HEK293T (cell line): ENCODE data around the gene ADGRB3.

Experiments
- CTCF ChIA-PET: fragments of 350-600 bp; formaldehyde crosslinking; extraction: SDS; loops from one replicate; lab custom pipeline; 2021; ENCODE audit warnings: antibody characterized with exemption, inconsistent platforms; lab: Yijun Ruan, JAX
- POLR2A ChIA-PET: fragments of 350-600 bp; formaldehyde crosslinking; extraction: SDS; loops from one replicate; lab custom pipeline; 2020; ENCODE audit warnings: antibody characterized with exemption, inconsistent platforms; lab: Yijun Ruan, JAX
- DNase-seq: peaks from one replicate; pipeline ENCODE4 v3.0.0; 2012; ENCODE audit warnings: mixed read lengths; ENCODE audit errors: extremely low spot score
- ARNT ChIP-seq: fragments of 450-650 bp; IDR thresholded peaks from 2 replicates; pipeline ENCODE4 v1.6.1; 2017; ENCODE audit warnings: mild to moderate bottlenecking
- BHLHE40 ChIP-seq: fragments of 450-650 bp; IDR thresholded peaks from 2 replicates; pipeline ENCODE4 v1.6.1; 2016; ENCODE audit warnings: mild to moderate bottlenecking, moderate library complexity, borderline replicate concordance
- CTBP1 ChIP-seq: fragments of 450-650 bp; IDR thresholded peaks from 2 replicates; pipeline ENCODE4 v1.6.1; 2016; ENCODE audit warnings: borderline replicate concordance
- ELF4 ChIP-seq: fragments of 450-650 bp; IDR thresholded peaks from 2 replicates; pipeline ENCODE4 v1.6.1; 2017; ENCODE audit warnings: antibody characterized with exemption
- FOXA1 ChIP-seq: fragments of 450-650 bp; IDR thresholded peaks from 2 replicates; pipeline ENCODE4 v1.6.1; 2016; ENCODE audit warnings: mild to moderate bottlenecking
- FOXK2 ChIP-seq: fragments of 450-650 bp; IDR thresholded peaks from 2 replicates; pipeline ENCODE4 v1.6.1; 2016; ENCODE audit warnings: mild to moderate bottlenecking
- FOXM1 ChIP-seq: fragments of 450-650 bp; IDR thresholded peaks from 2 replicates; pipeline ENCODE4 v1.6.1; 2017; ENCODE audit warnings: mild to moderate bottlenecking, borderline replicate concordance
- HDGF ChIP-seq: fragments of 450-650 bp; IDR thresholded peaks from 2 replicates; pipeline ENCODE4 v1.6.1; 2017; ENCODE audit warnings: antibody characterized with exemption, borderline replicate concordance
- L3MBTL2 ChIP-seq: fragments of 450-650 bp; conservative IDR thresholded peaks from 2 replicates; pipeline ENCODE4 v1.6.1; 2016; ENCODE audit warnings: mild to moderate bottlenecking
- LEF1 ChIP-seq: fragments of 450-650 bp; IDR thresholded peaks from 2 replicates; pipeline ENCODE4 v1.6.1; 2017; ENCODE audit warnings: mild to moderate bottlenecking, borderline replicate concordance
- NFRKB ChIP-seq: fragments of 450-650 bp; IDR thresholded peaks from 2 replicates; pipeline ENCODE4 v1.6.1; 2016; ENCODE audit warnings: mild to moderate bottlenecking, moderate library complexity
- PKNOX1 ChIP-seq: fragments of 450-650 bp; IDR thresholded peaks from 2 replicates; pipeline ENCODE4 v1.6.1; 2016
- SP1 ChIP-seq: fragments of 450-650 bp; IDR thresholded peaks from 2 replicates; pipeline ENCODE4 v1.6.1; 2017
- SUZ12 ChIP-seq: fragments of 450-650 bp; IDR thresholded peaks from 2 replicates; pipeline ENCODE4 v1.6.1; 2016; ENCODE audit warnings: mild to moderate bottlenecking
- TARDBP ChIP-seq: fragments of 450-650 bp; IDR thresholded peaks from 2 replicates; pipeline ENCODE4 v1.6.1; 2016
- ZNF384 ChIP-seq: fragments of 450-650 bp; IDR thresholded peaks from 2 replicates; pipeline ENCODE4 v1.6.1; 2016

Gene ADGRB3

GRCh38 chr6:69232911-69233448, 597.9 kb downstream of the ADGRB3 start:
- POLR2A ChIA-PET: no interaction called here
- CTCF ChIA-PET: no interaction called here
- DNase-seq: peak; percentile 78
- peak; percentile 28; the same call in 1 of the 2 replicates for TF ChIP-seq L3MBTL2
- TF ChIP-seq FOXK2: no peak

- TF ChIP-seq SUZ12 (no peak), BHLHE40 (no peak), NFRKB (no peak), LEF1 (no peak), FOXK2 (no peak), ARNT (no peak), HDGF (no peak), CTBP1 (no peak), L3MBTL2 (no peak)
- POLR2A ChIA-PET: no interaction called here
- DNase-seq: no peak
- CTCF ChIA-PET: no interaction called here
These were observed 603.0 kb downstream of the ADGRB3 start for GRCh38 chr6:69238067-69238466.

- POLR2A ChIA-PET: no interaction called here
- CTCF ChIA-PET: no interaction called here
- no peak for DNase-seq
- TF ChIP-seq FOXA1 (no peak), SUZ12 (no peak)
These were observed 611.9 kb downstream of the ADGRB3 start for GRCh38 chr6:69246983-69247382.

- ChIA-PET CTCF (no interaction called here), POLR2A (no interaction called here)
- no peak for TF ChIP-seq FOXM1
- no peak for DNase-seq
These were observed 625.9 kb downstream of the ADGRB3 start for GRCh38 chr6:69261010-69261409.

GRCh38 chr6:69263297-69263696, 628.2 kb downstream of the ADGRB3 start:
- no peak for DNase-seq
- CTCF ChIA-PET: no interaction called here
- POLR2A ChIA-PET: no interaction called here
- TF ChIP-seq LEF1: no peak

- no peak for DNase-seq
- no peak for TF ChIP-seq HDGF
- TF ChIP-seq FOXA1: no peak
- POLR2A ChIA-PET: no interaction called here
- CTCF ChIA-PET: no interaction called here
These were observed 630.0 kb downstream of the ADGRB3 start for GRCh38 chr6:69265090-69265489.

- TF ChIP-seq SUZ12 (no peak), TARDBP (no peak), ZNF384 (no peak), L3MBTL2 (no peak)
- ChIA-PET POLR2A (no interaction called here), CTCF (no interaction called here)
- no peak for DNase-seq
These were observed 630.6 kb downstream of the ADGRB3 start for GRCh38 chr6:69265706-69266105.

- DNase-seq: no peak
- ChIA-PET POLR2A (no interaction called here), CTCF (no interaction called here)
- TF ChIP-seq NFRKB (no peak), CTBP1 (no peak), BHLHE40 (no peak), LEF1 (no peak)
These were observed 641.1 kb downstream of the ADGRB3 start for GRCh38 chr6:69276204-69276603.

GRCh38 chr6:69279805-69280204, 644.7 kb downstream of the ADGRB3 start:
- no peak for DNase-seq
- POLR2A ChIA-PET: no interaction called here
- CTCF ChIA-PET: no interaction called here
- no peak for TF ChIP-seq PKNOX1
- TF ChIP-seq SP1: no peak
- no peak for TF ChIP-seq FOXA1
- no peak for TF ChIP-seq SUZ12
- TF ChIP-seq TARDBP: no peak
- no peak for TF ChIP-seq NFRKB
- TF ChIP-seq FOXM1: no peak
- no peak for TF ChIP-seq BHLHE40
- no peak for TF ChIP-seq L3MBTL2
- TF ChIP-seq FOXK2: no peak
- no peak for TF ChIP-seq LEF1
- TF ChIP-seq ELF4: no peak
- no peak for TF ChIP-seq CTBP1
